Measurements from ENCODE around the gene DENND2D.

The DENND2D gene

GRCh38 chr1:111202707-111203623 lies 2.5 kb upstream of the DENND2D start:
- DNase-seq, result no peak

GRCh38 chr1:111202366-111202706 lies 1.9 kb upstream of the DENND2D start:
- no peak for DNase-seq

GRCh38 chr1:111201275-111202090 lies 1.0 kb upstream of the DENND2D start:
- no peak for DNase-seq

GRCh38 chr1:111200802-111201161 lies 336 bp upstream of the DENND2D start:
- no peak for DNase-seq

- DNase-seq, result no peak
These were observed 1.1 kb downstream of the DENND2D start for GRCh38 chr1:111199329-111199728.

GRCh38 chr1:111198836-111199235 lies 1.6 kb downstream of the DENND2D start:
- no peak for DNase-seq

- DNase-seq, result no peak
These were observed 2.7 kb downstream of the DENND2D start for GRCh38 chr1:111197598-111198284.

- DNase-seq, result no peak
These were observed 4.2 kb downstream of the DENND2D start for GRCh38 chr1:111196213-111196612.

- no peak for DNase-seq
These were observed 5.3 kb downstream of the DENND2D start for GRCh38 chr1:111195002-111195684.

GRCh38 chr1:111193712-111194480 lies 6.5 kb downstream of the DENND2D start:
- no peak for DNase-seq

GRCh38 chr1:111192658-111193519 lies 7.6 kb downstream of the DENND2D start:
- no peak for DNase-seq

- DNase-seq, result no peak
These were observed 8.4 kb downstream of the DENND2D start for GRCh38 chr1:111192074-111192473.

- no peak for DNase-seq
These were observed 8.9 kb downstream of the DENND2D start for GRCh38 chr1:111191496-111191895.

- no peak for DNase-seq
These were observed 9.5 kb downstream of the DENND2D start for GRCh38 chr1:111190931-111191451.

- no peak for DNase-seq
These were observed 15.8 kb downstream of the DENND2D start for GRCh38 chr1:111184663-111185062.

- no peak for DNase-seq
These were observed 17.0 kb downstream of the DENND2D start for GRCh38 chr1:111183308-111184069.

- DNase-seq, result no peak
These were observed 18.4 kb downstream of the DENND2D start for GRCh38 chr1:111182052-111182451.

- DNase-seq, result no peak
These were observed 20.4 kb downstream of the DENND2D start for GRCh38 chr1:111179968-111180533.

- no peak for DNase-seq
These were observed 23.8 kb downstream of the DENND2D start for GRCh38 chr1:111176678-111177077.

GRCh38 chr1:111175349-111175748 lies 25.1 kb downstream of the DENND2D start:
- DNase-seq, result no peak

Data from DMS 273 treated with DMSO at 0.1 percent for 48 hours (cell line).